HEK293 (cell line): Measurements from ENCODE around the gene RFTN1.

Experiments
- CTCF ChIA-PET: fragments of 350-600 bp; formaldehyde crosslinking; extraction: SDS; loops from one replicate; lab custom pipeline; 2021; ENCODE audit warnings: antibody characterized with exemption; lab: Yijun Ruan, JAX
- POLR2A ChIA-PET: fragments of 300-600 bp; formaldehyde crosslinking; extraction: SDS; loops from one replicate; lab custom pipeline; 2020; ENCODE audit warnings: antibody characterized with exemption, inconsistent platforms; lab: Yijun Ruan, JAX
- H3K27ac ChIP-seq: fragments of 200-500 bp; sonication (Bioruptor generic); 2 replicates; pipeline ENCODE4 v1.5.1; 2014; ENCODE audit warnings: low read depth, low read length, control low read depth, inconsistent platforms; ENCODE audit errors: extremely low read depth
- H3K36me3 ChIP-seq, 2 experiments: fragments of 200-500 bp in 1 of 2; sonication (Bioruptor generic) in 1 of 2; 1 replicate in 1 of 2; 2 replicates in 1 of 2; pipeline ENCODE4 v1.5.1; 2014 to 2017; ENCODE audit warnings: inconsistent platforms in 2 of 2, low read length in 2 of 2; ENCODE audit not compliant: control insufficient read depth in 2 of 2, insufficient read depth in 1 of 2
- H3K4me1 ChIP-seq: fragments of 200-500 bp; sonication (Bioruptor generic); 2 replicates; pipeline ENCODE4 v1.5.1; 2014; ENCODE audit warnings: mild to moderate bottlenecking, low read length, inconsistent platforms; ENCODE audit not compliant: control insufficient read depth, insufficient read depth
- H3K4me3 ChIP-seq: 2 replicates; pipeline ENCODE4 v1.5.1; 2011; ENCODE audit warnings: low read depth, mild to moderate bottlenecking, control low read depth, low read length, moderate library complexity
- H3K9me3 ChIP-seq: fragments of 200-500 bp; sonication (Bioruptor generic); 2 replicates; pipeline ENCODE4 v1.5.1; 2014; ENCODE audit warnings: low read depth, low read length, inconsistent platforms; ENCODE audit not compliant: control insufficient read depth, insufficient read depth
- AEBP2 ChIP-seq: fragments of 450-650 bp; formaldehyde crosslinking; IDR thresholded peaks from 2 replicates; pipeline ENCODE4 v1.5.1; 2016; ENCODE audit warnings: missing biosample characterization, missing genetic modification characterization, borderline replicate concordance
- SETDB1 ChIP-seq: IDR thresholded peaks from one replicate; pipeline ENCODE4 v1.6.1; 2017; ENCODE audit warnings: mild to moderate bottlenecking, low read length, moderate library complexity, mixed read lengths; ENCODE audit not compliant: insufficient read length
- YY1 ChIP-seq: fragments of 450-650 bp; formaldehyde crosslinking; IDR thresholded peaks from 2 replicates; pipeline ENCODE4 v1.5.1; 2018; ENCODE audit warnings: missing biosample characterization, missing genetic modification characterization
- ZFHX2 ChIP-seq: fragments of 450-650 bp; formaldehyde crosslinking; conservative IDR thresholded peaks from 2 replicates; pipeline ENCODE4 v1.5.1; 2016; ENCODE audit warnings: missing biosample characterization, missing genetic modification characterization
- ZFP3 ChIP-seq: fragments of 450-650 bp; formaldehyde crosslinking; IDR thresholded peaks from 2 replicates; pipeline ENCODE4 v1.5.1; 2016; ENCODE audit warnings: low read depth, missing biosample characterization, missing genetic modification characterization
- ZNF174 ChIP-seq: fragments of 450-650 bp; formaldehyde crosslinking; IDR thresholded peaks from 2 replicates; pipeline ENCODE4 v1.5.0; 2017; ENCODE audit warnings: missing biosample characterization, mild to moderate bottlenecking, missing genetic modification characterization
- ZNF23 ChIP-seq: fragments of 450-650 bp; formaldehyde crosslinking; IDR thresholded peaks from 2 replicates; pipeline ENCODE4 v1.5.1; 2016; ENCODE audit warnings: missing biosample characterization, missing genetic modification characterization, borderline replicate concordance
- ZNF248 ChIP-seq: fragments of 450-650 bp; formaldehyde crosslinking; IDR thresholded peaks from 2 replicates; pipeline ENCODE4 v1.5.1; 2017; ENCODE audit warnings: missing biosample characterization, missing genetic modification characterization
- ZNF335 ChIP-seq: fragments of 450-650 bp; formaldehyde crosslinking; conservative IDR thresholded peaks from 2 replicates; pipeline ENCODE4 v1.5.1; 2016; ENCODE audit warnings: missing biosample characterization, missing genetic modification characterization
- ZNF423 ChIP-seq: fragments of 450-650 bp; formaldehyde crosslinking; IDR thresholded peaks from 2 replicates; pipeline ENCODE4 v1.5.1; 2016; ENCODE audit warnings: missing biosample characterization, missing genetic modification characterization
- ZNF549 ChIP-seq: fragments of 450-650 bp; IDR thresholded peaks from 2 replicates; pipeline ENCODE4 v1.5.1; 2018; ENCODE audit warnings: missing biosample characterization, missing genetic modification characterization, mild to moderate bottlenecking, inconsistent platforms, moderate library complexity
- ZNF558 ChIP-seq: fragments of 450-650 bp; formaldehyde crosslinking; IDR thresholded peaks from 2 replicates; pipeline ENCODE4 v1.5.1; 2016; ENCODE audit warnings: missing biosample characterization, missing genetic modification characterization
- ZNF561 ChIP-seq: fragments of 450-650 bp; IDR thresholded peaks from 2 replicates; pipeline ENCODE4 v1.5.1; 2018; ENCODE audit warnings: missing biosample characterization, missing genetic modification characterization, borderline replicate concordance
- ZNF580 ChIP-seq: fragments of 450-650 bp; formaldehyde crosslinking; IDR thresholded peaks from 2 replicates; pipeline ENCODE4 v1.5.1; 2016; ENCODE audit warnings: missing biosample characterization, missing genetic modification characterization
- ZNF677 ChIP-seq: fragments of 450-650 bp; IDR thresholded peaks from 2 replicates; pipeline ENCODE4 v1.5.0; 2018; ENCODE audit warnings: missing biosample characterization, mild to moderate bottlenecking, missing genetic modification characterization, moderate library complexity
- ZNF76 ChIP-seq: fragments of 450-650 bp; formaldehyde crosslinking; IDR thresholded peaks from 2 replicates; pipeline ENCODE4; 2016; ENCODE audit warnings: low read depth, missing biosample characterization, missing genetic modification characterization, borderline replicate concordance
- ZNF830 ChIP-seq: fragments of 450-650 bp; IDR thresholded peaks from 2 replicates; pipeline ENCODE4 v1.5.0; 2018; ENCODE audit warnings: missing biosample characterization, missing genetic modification characterization, low read depth, mild to moderate bottlenecking, moderate library complexity
- TF ChIP-seq, protein P1 (sequence below): fragments of 450-650 bp; formaldehyde crosslinking; IDR thresholded peaks from 2 replicates; pipeline ENCODE4 v1.5.1; 2016; ENCODE audit warnings: missing biosample characterization, missing genetic modification characterization
- TF ChIP-seq, protein P2 (sequence below): fragments of 450-650 bp; IDR thresholded peaks from 2 replicates; pipeline ENCODE4 v1.5.1; 2018; ENCODE audit warnings: missing biosample characterization, mild to moderate bottlenecking, missing genetic modification characterization

RFTN1 gene

GRCh38 chr3:16500093-16500492 lies 13.4 kb downstream of the RFTN1 start:
- Histone ChIP-seq H3K4me1 (peaks cover 9% of the 10 kb centered on the region; the same call in 1 of the 2 replicates), H3K9me3 (no peaks in the 10 kb centered on the region), H3K36me3 (no peaks in the 10 kb centered on the region), H3K27ac (no peak overlapping the region), H3K4me3 (no peak overlapping the region)
- CTCF ChIA-PET, result interaction anchor here (1.5 kb wide), 1 partner anchor 17 kb away, joined by 3 read pairs; no protein-coding TSS in a partner anchor
- no peak for TF ChIP-seq YY1 (tag by site-specific recombination)
- TF ChIP-seq, protein P1, sequence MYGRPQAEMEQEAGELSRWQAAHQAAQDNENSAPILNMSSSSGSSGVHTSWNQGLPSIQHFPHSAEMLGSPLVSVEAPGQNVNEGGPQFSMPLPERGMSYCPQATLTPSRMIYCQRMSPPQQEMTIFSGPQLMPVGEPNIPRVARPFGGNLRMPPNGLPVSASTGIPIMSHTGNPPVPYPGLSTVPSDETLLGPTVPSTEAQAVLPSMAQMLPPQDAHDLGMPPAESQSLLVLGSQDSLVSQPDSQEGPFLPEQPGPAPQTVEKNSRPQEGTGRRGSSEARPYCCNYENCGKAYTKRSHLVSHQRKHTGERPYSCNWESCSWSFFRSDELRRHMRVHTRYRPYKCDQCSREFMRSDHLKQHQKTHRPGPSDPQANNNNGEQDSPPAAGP, result no peak
- no peak for TF ChIP-seq SETDB1
- no peak for TF ChIP-seq ZNF335
- no peak for TF ChIP-seq ZNF558 (tag by site-specific recombination)
- TF ChIP-seq ZNF549 (tag by site-specific recombination), result no peak
- POLR2A ChIA-PET, result no interaction called here

DNA sequence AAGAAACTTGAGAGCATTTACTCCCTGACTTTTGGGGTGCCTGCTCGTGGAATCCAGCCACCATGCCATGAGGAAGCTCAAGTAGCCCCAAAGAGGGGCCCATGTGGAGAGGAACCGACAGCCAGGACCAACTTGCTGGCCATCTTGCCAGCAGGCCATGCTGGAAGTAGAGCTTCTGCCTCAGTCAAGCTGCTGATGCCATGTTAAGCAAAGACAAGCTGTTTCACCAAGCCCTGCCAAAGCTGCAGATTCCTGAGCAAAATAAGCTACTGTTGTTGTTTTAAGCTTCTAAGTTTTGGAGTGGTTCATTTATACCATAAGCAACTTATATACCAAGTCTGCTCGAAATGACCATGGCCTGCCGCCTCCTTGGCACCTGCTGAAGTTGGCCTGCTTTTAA lies 14.1 kb downstream of the RFTN1 start:
- no peak overlapping the region for H3K27ac ChIP-seq
- TF ChIP-seq AEBP2 (tag by site-specific recombination) (no peak), ZNF580 (tag by site-specific recombination) (no peak), ZNF677 (tag by site-specific recombination) (no peak), ZNF561 (tag by site-specific recombination) (no peak), ZNF23 (tag by site-specific recombination) (no peak), ZNF248 (tag by site-specific recombination) (no peak), ZNF174 (no peak)
- TF ChIP-seq, protein P2, sequence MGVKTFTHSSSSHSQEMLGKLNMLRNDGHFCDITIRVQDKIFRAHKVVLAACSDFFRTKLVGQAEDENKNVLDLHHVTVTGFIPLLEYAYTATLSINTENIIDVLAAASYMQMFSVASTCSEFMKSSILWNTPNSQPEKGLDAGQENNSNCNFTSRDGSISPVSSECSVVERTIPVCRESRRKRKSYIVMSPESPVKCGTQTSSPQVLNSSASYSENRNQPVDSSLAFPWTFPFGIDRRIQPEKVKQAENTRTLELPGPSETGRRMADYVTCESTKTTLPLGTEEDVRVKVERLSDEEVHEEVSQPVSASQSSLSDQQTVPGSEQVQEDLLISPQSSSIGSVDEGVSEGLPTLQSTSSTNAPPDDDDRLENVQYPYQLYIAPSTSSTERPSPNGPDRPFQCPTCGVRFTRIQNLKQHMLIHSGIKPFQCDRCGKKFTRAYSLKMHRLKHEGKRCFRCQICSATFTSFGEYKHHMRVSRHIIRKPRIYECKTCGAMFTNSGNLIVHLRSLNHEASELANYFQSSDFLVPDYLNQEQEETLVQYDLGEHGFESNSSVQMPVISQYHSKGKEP (tag by site-specific recombination), result no peak
- H3K4me3 ChIP-seq, result no peak overlapping the region
- peaks cover 12% of the 10 kb centered on the region for H3K4me1 ChIP-seq
- POLR2A ChIA-PET, result interaction anchor here (1.3 kb wide), 1 partner anchor 23 kb away, joined by 3 read pairs; no protein-coding TSS in a partner anchor
- CTCF ChIA-PET, result interaction anchor here (0.9 to 1.5 kb wide), 2 partner anchors 9 to 18 kb away, joined by 3 read pairs; no protein-coding TSS in a partner anchor
- no peaks in the 10 kb centered on the region for H3K36me3 ChIP-seq
- no peaks in the 10 kb centered on the region for H3K9me3 ChIP-seq

DNA sequence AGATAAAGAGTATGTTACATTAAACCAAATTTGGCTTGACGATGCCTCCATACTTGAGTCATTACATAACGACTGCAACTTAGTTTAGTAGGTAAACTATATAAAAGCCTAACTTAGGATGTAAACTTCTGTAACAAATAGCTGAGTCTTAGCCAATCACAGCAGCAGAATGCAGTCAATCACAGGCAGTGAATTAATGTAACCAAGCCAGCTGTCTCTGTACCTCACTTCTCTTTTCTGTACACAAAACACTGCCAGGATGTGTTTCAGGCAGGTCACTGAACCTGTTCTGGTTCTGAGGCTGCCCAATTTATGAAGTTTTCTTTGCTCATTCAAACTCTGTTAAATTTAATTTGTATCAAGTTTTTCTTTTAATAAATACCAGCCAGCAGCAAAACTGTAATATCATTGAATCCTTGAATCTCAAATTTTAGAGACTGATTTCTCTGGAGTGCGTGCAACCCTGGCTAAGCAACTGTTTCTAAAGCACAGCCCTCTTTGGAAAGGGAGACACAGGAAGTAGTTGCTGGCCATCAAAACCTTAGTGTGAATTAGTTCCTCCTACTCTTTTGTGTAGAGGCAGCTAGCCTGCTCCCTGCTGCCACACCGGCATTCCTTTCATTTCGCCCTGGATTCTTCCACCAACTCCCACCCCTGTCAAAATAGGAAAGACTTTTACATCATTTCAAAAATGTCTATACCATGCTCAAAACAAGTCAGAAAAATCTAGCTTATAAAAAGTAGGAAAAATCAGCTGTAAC lies 15.2 kb downstream of the RFTN1 start:
- CTCF ChIA-PET, result interaction anchor here (0.9 kb wide), 1 partner anchor 10 kb away, joined by 3 read pairs; no protein-coding TSS in a partner anchor
- Histone ChIP-seq H3K4me1 (peaks cover 11% of the 10 kb centered on the region), H3K4me3 (no peak overlapping the region), H3K36me3 (no peaks in the 10 kb centered on the region; a peak in 1 of 3 replicates)
- TF ChIP-seq ZNF423 (tag by site-specific recombination) (no peak), ZNF830 (tag by site-specific recombination) (no peak), ZFHX2 (tag by site-specific recombination) (no peak), ZFP3 (no peak), ZNF76 (tag by site-specific recombination) (no peak)
- TF ChIP-seq, all 188 proteins: peak for 0
- no peak overlapping the region for H3K27ac ChIP-seq
- H3K9me3 ChIP-seq, result no peaks in the 10 kb centered on the region
- POLR2A ChIA-PET, result interaction anchor here (1.3 kb wide), 1 partner anchor 22 kb away, joined by 3 read pairs; no protein-coding TSS in a partner anchor
